OCI-LY7 (cell line): ENCODE results near the gene RPL36. TPM values are rescaled to one million over a fixed set of nuclear protein-coding genes. Genes with fewer than 3 reads are reported as not detected.
A peak's percentile ranks its signal among the peaks of the same experiment; 100 is the strongest.

Source experiments
- BruUV-seq: library from RNA; stranded (reverse); fragments of 400-500 nt; replicated peaks from 2 replicates; lab custom pipeline; 2021; lab: Mats Ljungman, UMichigan
- CTCF ChIA-PET: fragments of 300-600 bp; sonication (Branson Sonifier 250); formaldehyde crosslinking; loops from one replicate; lab custom pipeline; 2022; ENCODE audit warnings: antibody characterized with exemption; ENCODE audit not compliant: unreplicated experiment; lab: Charles Lee
- POLR2A ChIA-PET: fragments of 300-600 bp; sonication (Branson Sonifier 250); formaldehyde crosslinking; loops from one replicate; lab custom pipeline; 2022; ENCODE audit warnings: antibody characterized with exemption; lab: Charles Lee
- DNase-seq: peaks from one replicate; pipeline ENCODE4 v3.0.0-alpha.2; 2015; ENCODE audit warnings: low spot score
- H2AFZ ChIP-seq: fragments of 200-600 bp; sonication (generic), shearing (Covaris generic); 2 replicates; pipeline ENCODE4 v1.6.1; 2014; ENCODE audit warnings: mild to moderate bottlenecking, antibody characterized with exemption, low read length, moderate library complexity
- H3K27ac ChIP-seq: fragments of 200-600 bp; sonication (generic); 2 replicates; pipeline ENCODE4 v1.5.1; 2014; ENCODE audit warnings: mixed run types, low read depth, mild to moderate bottlenecking, moderate library complexity, low read length, inconsistent platforms; ENCODE audit not compliant: poor library complexity, severe bottlenecking
- H3K36me3 ChIP-seq: fragments of 200-600 bp; sonication (generic); 2 replicates; pipeline ENCODE4 v1.6.1; 2014; ENCODE audit warnings: mild to moderate bottlenecking, antibody characterized with exemption, low read length, moderate library complexity, mixed read lengths; ENCODE audit not compliant: insufficient read depth
- H3K4me1 ChIP-seq: fragments of 200-600 bp; sonication (generic); 2 replicates; pipeline ENCODE4 v1.5.1; 2014; ENCODE audit warnings: mild to moderate bottlenecking, low read length; ENCODE audit not compliant: insufficient read depth, poor library complexity, severe bottlenecking
- H3K4me2 ChIP-seq: fragments of 200-600 bp; sonication (generic); 2 replicates; pipeline ENCODE4 v1.6.1; 2014; ENCODE audit warnings: mild to moderate bottlenecking, low read length
- H3K4me3 ChIP-seq: fragments of 200-600 bp; sonication (generic); 2 replicates; pipeline ENCODE4 v1.5.1; 2014; ENCODE audit warnings: mild to moderate bottlenecking, low read depth, low read length; ENCODE audit not compliant: poor library complexity, severe bottlenecking
- H3K79me2 ChIP-seq: fragments of 200-600 bp; sonication (generic); 2 replicates; pipeline ENCODE4 v1.6.1; 2016; ENCODE audit warnings: low read depth, mild to moderate bottlenecking, low read length, moderate library complexity, mixed read lengths; ENCODE audit not compliant: insufficient read depth
- H3K9me2 ChIP-seq: fragments of 200-600 bp; sonication (generic); 2 replicates; pipeline ENCODE4 v1.6.1; 2016; ENCODE audit warnings: mild to moderate bottlenecking, low read length, mixed read lengths; ENCODE audit not compliant: insufficient read depth
- H3K9me3 ChIP-seq: fragments of 200-600 bp; sonication (generic); 2 replicates; pipeline ENCODE4 v1.6.1; 2014; ENCODE audit warnings: mild to moderate bottlenecking, mixed run types, low read length, mixed read lengths
- H4K20me1 ChIP-seq: fragments of 200-600 bp; sonication (generic); 2 replicates; pipeline ENCODE4 v1.6.1; 2014; ENCODE audit warnings: mild to moderate bottlenecking, antibody characterized with exemption, low read length, moderate library complexity, mixed read lengths; ENCODE audit not compliant: insufficient read depth
- CTCF ChIP-seq: fragments of 200-600 bp; sonication (generic); conservative IDR thresholded peaks from 2 replicates; pipeline ENCODE4 v1.5.1; 2014; ENCODE audit warnings: mild to moderate bottlenecking, antibody characterized with exemption, low read length, moderate library complexity, mixed read lengths
- EZH2phosphoT487 ChIP-seq: fragments of 200-600 bp; sonication (generic); IDR thresholded peaks from 2 replicates; pipeline ENCODE4 v1.6.1; 2018; ENCODE audit warnings: low read depth, borderline replicate concordance, mild to moderate bottlenecking, mixed run types, antibody characterized with exemption, low read length, moderate library complexity, mixed read lengths
- intact Hi-C: fragments of 100-400 bp; cut with micrococcal nuclease; formaldehyde crosslinking; loops from one replicate; pipeline ENCODE4 v1.10.0; 2022; ENCODE audit not compliant: unreplicated experiment
- total RNA-seq, 2 experiments: library from RNA; depleted of rRNA in 1 of 2; stranded (reverse); fragments of >200 nt in 1 of 2; shearing (Covaris generic) in 1 of 2; gene quantifications; 2 replicates each; pipeline ENCODE4 v1.2.3, GENCODE V29; 2014 to 2022

The RPL36 gene
- total RNA-seq, 2 experiments from 2014 or later, result 1,257 to 1,936 TPM

GRCh38 chr19:5679289-5680083, 10.6 kb upstream of the RPL36 start:
- Histone ChIP-seq H2AFZ (peak overlapping the region; percentile 82), H3K9me3 (no peaks in the 10 kb centered on the region), H3K4me3 (peak overlapping the region; percentile 96), H3K4me1 (peaks cover 12% of the 10 kb centered on the region), H3K36me3 (0 out of 2 replicates have a peak, but pooled peaks cover 9% of the 10 kb centered on the region), H3K4me2 (peak overlapping the region; percentile 98), H3K9me2 (no peaks in the 10 kb centered on the region), H3K79me2 (no peaks in the 10 kb centered on the region; the same call in 1 of the 2 replicates), H3K27ac (peak overlapping the region; percentile 56), H4K20me1 (no peaks in the 10 kb centered on the region)
- intact Hi-C loops, result loop anchor here (2.0 kb wide), 1 partner anchor 57 kb away; the partner anchor contains the start of genes SAFB and SAFB2
- TF ChIP-seq CTCF (no peak), EZH2phosphoT487 (no peak)
- POLR2A ChIA-PET, result no interaction called here
- DNase-seq, result no peak
- CTCF ChIA-PET, result no interaction called here
- no TSS peak for BruUV-seq

- H2AFZ ChIP-seq, result peak overlapping the region; percentile 82
- H3K36me3 ChIP-seq, result 0 out of 2 replicates have a peak, but pooled peaks cover 5% of the 10 kb centered on the region
- TF ChIP-seq EZH2phosphoT487 (no peak), CTCF (no peak)
- peak overlapping the region; percentile 98 for H3K4me2 ChIP-seq
- DNase-seq, result no peak
- intact Hi-C loops, result loop anchor here (2.0 kb wide), 1 partner anchor 57 kb away; the partner anchor contains the start of genes SAFB and SAFB2
- ChIA-PET POLR2A (no interaction called here), CTCF (no interaction called here)
- no peaks in the 10 kb centered on the region; the same call in 1 of the 2 replicates for H3K79me2 ChIP-seq
- BruUV-seq, result TSS peak; percentile 76
- H3K27ac ChIP-seq, result peak overlapping the region; percentile 56
- peak overlapping the region; percentile 96 for H3K4me3 ChIP-seq
- peaks cover 12% of the 10 kb centered on the region for H3K4me1 ChIP-seq
- no peaks in the 10 kb centered on the region for H4K20me1 ChIP-seq
- H3K9me3 ChIP-seq, result no peaks in the 10 kb centered on the region
- H3K9me2 ChIP-seq, result no peaks in the 10 kb centered on the region
Observed at GRCh38 chr19:5680084-5680436, 10.0 kb upstream of the RPL36 start.
